ENCODE results near the gene ROR2.

The ROR2 gene

DNA sequence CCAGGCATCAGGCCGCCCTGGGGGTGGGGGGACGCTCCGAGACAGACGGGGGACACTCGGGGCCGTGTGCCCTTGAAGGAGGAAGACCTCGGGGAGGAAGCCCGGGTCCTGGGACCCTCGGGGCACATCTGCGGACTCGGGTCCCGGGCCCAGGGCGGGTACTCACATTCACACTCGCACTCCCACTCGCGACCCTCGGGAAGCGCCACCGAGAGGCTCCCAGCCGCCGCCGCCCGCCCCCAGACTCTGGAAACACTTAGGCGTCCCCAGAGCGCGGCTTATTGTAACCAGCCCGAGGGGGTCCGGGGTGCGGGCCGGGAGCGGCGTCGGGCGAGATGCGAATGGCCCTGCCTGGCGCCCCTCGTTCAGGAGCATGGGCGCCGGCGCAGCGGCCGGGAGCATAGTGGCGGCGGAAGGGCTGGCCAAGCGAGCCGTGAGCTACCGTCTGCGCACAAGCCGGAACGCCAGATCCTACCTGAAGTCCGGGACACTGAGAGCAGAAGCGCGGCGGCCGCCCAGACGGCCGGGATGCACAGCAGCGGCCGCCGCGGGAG lies 559 bp downstream of the ROR2 start:
- in situ Hi-C loops (cut with HindIII; ENCODE audit: low sequenced_read_pairs) = no loop called here

- in situ Hi-C loops (cut with HindIII; ENCODE audit: low sequenced_read_pairs) = no loop called here
Measured at GRCh38 chr9:91948597-91949391, 1.2 kb downstream of the ROR2 start.

DNA sequence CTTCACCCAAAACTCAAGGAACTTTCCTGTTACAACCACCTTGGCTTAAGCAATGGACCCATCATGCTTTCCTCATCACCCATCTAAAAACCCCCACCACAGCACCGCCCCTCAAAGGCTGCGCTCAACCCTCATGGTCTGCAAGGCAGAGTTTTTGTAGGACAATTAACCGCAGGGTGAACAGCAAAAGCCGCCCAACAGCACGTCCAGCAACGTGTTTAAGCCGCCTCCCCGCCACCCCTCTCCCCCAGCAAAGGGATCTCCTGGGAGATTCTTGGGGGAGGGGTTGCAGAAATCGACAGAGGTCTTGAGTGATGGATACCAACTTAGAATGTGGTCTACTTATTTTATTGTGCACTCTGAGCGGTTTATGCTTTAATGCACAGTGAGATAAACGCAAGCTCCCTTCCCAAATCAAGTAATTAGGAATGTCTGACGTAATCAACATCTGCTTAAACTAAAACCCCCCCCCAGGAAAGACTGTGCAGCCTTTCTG lies 1.9 kb downstream of the ROR2 start:
- in situ Hi-C loops (cut with HindIII; ENCODE audit: low sequenced_read_pairs) = no loop called here

DNA sequence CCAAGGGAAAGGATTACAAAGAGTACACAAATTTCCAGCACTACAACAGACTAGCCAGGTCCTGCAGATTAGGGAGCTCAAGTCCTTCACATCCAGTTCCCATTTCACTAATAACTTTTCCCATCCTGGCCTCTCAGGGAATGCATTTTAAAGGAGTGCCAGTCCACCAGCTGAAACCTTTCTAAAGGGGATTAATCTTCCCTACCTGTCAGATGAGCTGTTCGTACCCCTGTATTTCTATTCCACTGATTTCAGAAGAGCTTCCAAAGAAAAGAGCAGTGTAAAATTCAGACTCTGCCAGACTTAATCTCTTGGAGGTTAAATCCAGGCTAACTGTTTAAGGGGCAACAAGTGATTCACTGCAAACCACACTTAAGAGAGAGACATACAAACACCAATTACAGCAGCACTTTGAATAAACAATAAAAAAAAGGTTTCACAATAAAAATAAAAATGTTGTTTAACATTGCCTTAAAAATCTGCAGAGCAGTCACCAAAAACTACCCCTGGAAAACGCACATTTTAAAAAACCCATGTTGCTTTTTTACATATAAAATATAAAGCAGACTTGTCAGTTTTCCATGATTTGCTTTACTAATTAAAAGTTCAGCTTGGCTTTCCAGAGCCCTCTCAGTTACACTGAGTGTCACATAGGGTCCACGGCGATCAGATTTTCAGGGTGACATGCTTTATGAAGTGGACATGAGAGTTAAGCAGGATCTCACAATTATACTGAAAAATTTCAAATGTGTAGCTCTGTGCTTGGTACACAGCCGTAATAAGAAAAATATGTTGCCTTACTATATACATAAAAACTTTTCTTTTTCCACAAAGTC lies 3.2 kb downstream of the ROR2 start:
- in situ Hi-C loops (cut with HindIII; ENCODE audit: low sequenced_read_pairs) = no loop called here

DNA sequence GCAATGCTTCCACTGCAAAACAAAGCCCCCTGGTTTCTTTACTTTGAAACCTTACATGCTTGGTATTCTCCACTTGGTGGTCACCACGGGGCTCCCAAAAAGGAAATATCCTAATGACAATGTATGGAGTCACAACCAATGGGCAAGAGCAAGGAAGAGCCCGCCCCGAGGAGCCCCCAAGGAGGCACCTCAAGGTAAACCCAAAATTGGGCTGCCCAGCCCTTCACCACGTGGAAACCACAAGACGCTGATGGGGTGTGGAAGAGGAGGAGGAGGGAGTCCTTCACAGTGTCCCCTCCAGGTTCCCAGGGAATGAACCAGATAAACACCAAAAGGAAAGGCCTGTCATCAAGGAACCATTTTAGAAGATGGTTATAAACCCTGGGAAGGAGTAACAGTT lies 3.8 kb downstream of the ROR2 start:
- in situ Hi-C loops (cut with HindIII; ENCODE audit: low sequenced_read_pairs) = no loop called here

- in situ Hi-C loops (cut with HindIII; ENCODE audit: low sequenced_read_pairs) = no loop called here
Measured at GRCh38 chr9:91945277-91946085, 4.5 kb downstream of the ROR2 start.

DNA sequence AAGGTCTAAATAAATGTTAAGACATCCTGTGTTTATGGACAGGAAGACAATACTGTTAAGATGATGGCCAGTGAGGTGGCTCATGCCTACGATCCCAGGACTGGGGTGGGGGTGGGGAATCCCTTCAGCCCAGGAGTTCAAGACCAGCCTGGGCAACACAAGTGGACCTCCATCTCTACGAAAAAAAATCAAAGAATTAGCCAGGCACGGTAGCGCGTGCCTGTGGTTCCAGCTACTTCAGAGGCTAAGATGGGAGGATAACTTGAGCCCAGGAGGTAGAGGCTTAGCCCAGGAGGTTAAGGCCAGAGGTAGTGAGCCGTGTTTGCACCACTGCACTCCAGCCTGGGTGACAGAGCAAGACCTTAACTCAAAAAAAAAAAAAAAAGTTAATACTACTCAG lies 5.3 kb downstream of the ROR2 start:
- in situ Hi-C loops (cut with HindIII; ENCODE audit: low sequenced_read_pairs) = no loop called here

GRCh38 chr9:91943478-91944470 lies 6.3 kb downstream of the ROR2 start:
- in situ Hi-C loops (cut with HindIII; ENCODE audit: low sequenced_read_pairs) = no loop called here

- in situ Hi-C loops (cut with HindIII; ENCODE audit: low sequenced_read_pairs) = no loop called here
Measured at GRCh38 chr9:91942201-91942600, 7.8 kb downstream of the ROR2 start.

DNA sequence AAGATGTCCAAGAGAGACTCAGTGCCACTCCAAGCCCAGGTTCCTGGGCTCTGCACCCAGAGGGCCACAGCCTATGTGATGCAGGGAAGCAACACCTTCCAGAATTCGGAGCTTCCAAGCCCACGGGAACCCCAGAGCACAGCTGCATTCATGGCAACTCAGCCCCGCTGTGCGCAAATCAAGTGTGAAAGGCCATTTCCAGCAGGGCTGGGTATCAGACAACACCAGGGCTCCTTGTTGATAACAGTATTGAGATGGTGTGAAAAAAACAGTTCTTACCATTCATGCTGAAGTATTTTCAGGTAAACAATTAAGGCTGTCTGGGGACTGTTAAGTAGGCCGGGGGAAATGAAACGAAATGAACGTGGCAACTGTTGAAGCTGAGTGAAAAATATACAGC lies 10.1 kb downstream of the ROR2 start:
- in situ Hi-C loops (cut with HindIII; ENCODE audit: low sequenced_read_pairs) = no loop called here

DNA sequence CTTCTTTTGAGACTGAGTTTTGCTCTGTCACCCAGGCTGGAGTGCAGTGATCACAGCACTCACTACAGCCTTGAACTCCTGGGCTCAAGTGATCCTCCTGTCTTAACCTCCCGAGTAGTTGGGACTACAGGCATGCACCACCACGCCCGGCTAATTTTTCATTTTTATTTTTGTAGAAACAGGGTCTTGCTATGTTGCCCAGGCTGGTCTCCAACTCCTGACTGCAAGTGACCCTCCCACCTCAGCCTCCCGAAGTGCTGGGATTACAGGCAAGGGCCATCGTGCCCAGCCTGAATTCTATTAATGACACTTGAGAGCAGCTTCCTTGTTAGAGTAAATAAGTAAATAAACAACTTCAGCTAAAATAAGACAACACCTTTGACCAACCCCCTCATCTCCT lies 12.3 kb downstream of the ROR2 start:
- in situ Hi-C loops (cut with HindIII; ENCODE audit: low sequenced_read_pairs) = no loop called here

- in situ Hi-C loops (cut with HindIII; ENCODE audit: low sequenced_read_pairs) = no loop called here
Measured at GRCh38 chr9:91937056-91937455, 13.0 kb downstream of the ROR2 start.

GRCh38 chr9:91935805-91936514 lies 14.1 kb downstream of the ROR2 start:
- in situ Hi-C loops (cut with HindIII; ENCODE audit: low sequenced_read_pairs) = no loop called here

DNA sequence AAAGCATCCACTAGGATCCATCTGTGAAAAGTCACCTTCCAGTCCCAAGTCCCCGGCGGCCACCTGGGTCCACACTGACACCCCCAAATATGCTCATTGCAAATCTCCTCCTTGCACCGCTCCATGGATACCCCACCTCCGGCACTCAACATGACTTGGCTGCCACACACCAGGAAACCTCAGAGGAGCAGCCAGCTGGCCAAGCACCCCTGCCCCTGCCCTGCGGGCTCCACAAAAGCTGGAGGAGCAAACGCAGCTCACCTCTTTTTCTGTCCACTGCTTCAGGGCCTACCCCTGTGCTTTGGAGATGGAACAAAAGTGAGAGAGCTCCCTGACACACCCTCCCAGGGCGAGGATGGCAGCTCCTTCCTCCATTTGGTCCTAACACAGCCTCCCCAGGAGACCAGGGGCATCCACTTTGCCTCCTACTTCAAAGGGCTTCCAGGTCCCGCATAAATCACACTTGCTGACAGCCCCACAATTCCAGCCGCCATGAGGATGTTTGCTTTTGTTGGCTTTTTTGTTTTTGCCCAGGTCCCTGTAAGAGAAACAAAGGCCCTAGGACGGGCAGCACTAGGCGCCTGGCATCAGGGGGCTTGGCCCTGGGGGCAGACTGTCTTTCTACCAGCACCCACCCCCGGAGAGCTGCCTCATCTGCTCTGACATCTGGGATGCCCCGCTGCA lies 14.8 kb downstream of the ROR2 start:
- in situ Hi-C loops (cut with HindIII; ENCODE audit: low sequenced_read_pairs) = no loop called here

GRCh38 chr9:91934654-91935053 lies 15.4 kb downstream of the ROR2 start:
- in situ Hi-C loops (cut with HindIII; ENCODE audit: low sequenced_read_pairs) = no loop called here

GRCh38 chr9:91933556-91934352 lies 16.3 kb downstream of the ROR2 start:
- in situ Hi-C loops (cut with HindIII; ENCODE audit: low sequenced_read_pairs) = no loop called here

DNA sequence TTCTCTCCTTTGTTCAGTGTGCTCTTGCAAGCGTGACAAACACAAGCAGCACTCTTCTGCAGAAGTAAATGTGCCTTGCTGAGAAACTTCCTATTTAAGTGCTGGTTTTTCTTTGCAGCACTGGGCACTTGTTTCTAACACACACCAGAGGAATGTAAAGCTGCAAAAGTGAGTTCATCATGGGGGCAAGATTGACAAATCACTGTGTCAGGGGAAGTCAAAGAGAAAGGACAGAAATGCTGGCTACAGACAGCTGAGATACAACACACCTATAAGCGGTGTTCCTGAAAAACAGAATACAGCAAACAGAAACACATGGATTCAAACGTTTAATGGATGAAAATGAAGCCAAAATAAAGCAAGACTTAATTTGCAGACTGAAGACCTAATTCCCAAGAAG lies 19.6 kb downstream of the ROR2 start:
- in situ Hi-C loops (cut with HindIII; ENCODE audit: low sequenced_read_pairs) = no loop called here

GRCh38 chr9:91929331-91929730 lies 20.7 kb downstream of the ROR2 start:
- in situ Hi-C loops (cut with HindIII; ENCODE audit: low sequenced_read_pairs) = no loop called here

Data from endothelial cell of hepatic sinusoid (primary cell).